Caco-2 (cell line): ENCODE measurements around the gene ASTN2. TPM values are rescaled to one million over a fixed set of nuclear protein-coding genes. Genes with fewer than 3 reads are reported as not detected.

Experiments used
- BruUV-seq: library from RNA; stranded (reverse); fragments of 400-500 nt; replicated peaks from 2 replicates; lab custom pipeline; 2021; lab: Mats Ljungman, UMichigan
- CTCF ChIA-PET: fragments of 300-600 bp; sonication (Branson Sonifier 250); formaldehyde crosslinking; loops from one replicate; lab custom pipeline; 2022; ENCODE audit warnings: antibody characterized with exemption; lab: Charles Lee
- POLR2A ChIA-PET: fragments of 300-600 bp; sonication (Branson Sonifier 250); formaldehyde crosslinking; loops from one replicate; lab custom pipeline; 2022; ENCODE audit warnings: antibody characterized with exemption; lab: Charles Lee
- DNase-seq, 2 experiments: peaks; one replicate each; pipeline versions ENCODE4 v3.0.0 to v3.0.0-alpha.2; 2020 to 2022
- H3K27me3 ChIP-seq: replicated peaks from 2 replicates; pipeline ENCODE4 v1.6.0; 2011; ENCODE audit warnings: low read length; ENCODE audit not compliant: control insufficient read depth, insufficient read depth
- H3K36me3 ChIP-seq: 2 replicates; pipeline ENCODE4 v1.5.1; 2011; ENCODE audit warnings: low read length; ENCODE audit not compliant: control insufficient read depth, insufficient read depth
- H3K4me1 ChIP-seq: fragments of 250-450 bp; sonication (Bioruptor Pico); 2 replicates; pipeline ENCODE4 v1.5.1; 2020; ENCODE audit warnings: mild to moderate bottlenecking
- H3K4me3 ChIP-seq: 2 replicates; pipeline ENCODE4 v1.5.1; 2011; ENCODE audit warnings: low read depth, mild to moderate bottlenecking, control low read depth, low read length
- H3K9me3 ChIP-seq: fragments of 250-450 bp; sonication (Bioruptor Pico); 2 replicates; pipeline ENCODE4 v1.5.1; 2020; ENCODE audit warnings: mild to moderate bottlenecking, moderate library complexity
- H3K27ac Mint-ChIP-seq: one replicate; pipeline ENCODE4 v1.8.0; 2022; ENCODE audit warnings: mixed read lengths; ENCODE audit not compliant: unreplicated experiment
- H3K27me3 Mint-ChIP-seq: one replicate; pipeline ENCODE4 v1.8.0; 2022; ENCODE audit warnings: mixed read lengths; ENCODE audit not compliant: insufficient read depth, unreplicated experiment
- H3K36me3 Mint-ChIP-seq: one replicate; pipeline ENCODE4 v1.8.0; 2022; ENCODE audit warnings: mild to moderate bottlenecking, mixed read lengths; ENCODE audit not compliant: insufficient read depth, unreplicated experiment
- H3K4me1 Mint-ChIP-seq: one replicate; pipeline ENCODE4 v1.8.0; 2022; ENCODE audit warnings: low read depth, mixed read lengths; ENCODE audit not compliant: unreplicated experiment
- H3K4me3 Mint-ChIP-seq: one replicate; pipeline ENCODE4 v1.8.0; 2022; ENCODE audit warnings: mild to moderate bottlenecking, moderate library complexity, mixed read lengths; ENCODE audit not compliant: unreplicated experiment
- H3K9me3 Mint-ChIP-seq: one replicate; pipeline ENCODE4 v1.8.0; 2022; ENCODE audit warnings: mixed read lengths; ENCODE audit not compliant: unreplicated experiment
- CTCF ChIP-seq, 2 experiments: fragments of 200-600 bp in 1 of 2; IDR thresholded peaks; 1 replicate in 1 of 2; 2 replicates in 1 of 2; pipeline versions ENCODE4 v1.5.1 to v1.8.0; 2011 to 2022; ENCODE audit warnings: antibody characterized with exemption in 1 of 2, control low read depth in 1 of 2, inconsistent platforms in 1 of 2, low read depth in 1 of 2, low read length in 1 of 2, mild to moderate bottlenecking in 1 of 2, moderate library complexity in 1 of 2; ENCODE audit not compliant: insufficient read depth in 1 of 2, severe bottlenecking in 1 of 2, unreplicated experiment in 1 of 2
- intact Hi-C: fragments of 100-400 bp; cut with micrococcal nuclease; formaldehyde crosslinking; loops from one replicate; pipeline ENCODE4 v1.10.0; 2022; ENCODE audit not compliant: unreplicated experiment
- total RNA-seq: library from RNA; stranded (reverse); gene quantifications from 2 replicates; pipeline ENCODE4 v1.2.3, GENCODE V29; 2022

ASTN2 gene
- total RNA-seq, 1 experiment from 2014 or later: 12.7 TPM

- no peaks in the 10 kb centered on the region for H3K36me3 ChIP-seq
- no peaks in the 10 kb centered on the region for H3K36me3 Mint-ChIP-seq
- peaks cover 17% of the 10 kb centered on the region for H3K27me3 Mint-ChIP-seq
- H3K4me3 ChIP-seq: no peak overlapping the region
- no peaks in the 10 kb centered on the region for H3K4me1 Mint-ChIP-seq
- no peaks in the 10 kb centered on the region for H3K27me3 ChIP-seq
- H3K9me3 ChIP-seq: no peaks in the 10 kb centered on the region
- no peak overlapping the region for H3K27ac Mint-ChIP-seq
- TF ChIP-seq CTCF (IDR thresholded peaks at IDR 0.05; ENCODE audit: insufficient read depth in 1 of 2, low read depth in 1 of 2, low read length in 1 of 2, severe bottlenecking in 1 of 2, unreplicated experiment in 1 of 2): no peak
- CTCF ChIA-PET: no interaction called here
- H3K4me1 ChIP-seq: no peaks in the 10 kb centered on the region
- H3K4me3 Mint-ChIP-seq: no peak overlapping the region
- DNase-seq: no peak
- BruUV-seq: no TSS peak
- intact Hi-C loops: no loop called here
- POLR2A ChIA-PET: no interaction called here
- H3K9me3 Mint-ChIP-seq: no peaks in the 10 kb centered on the region
These were observed 472.2 kb downstream of the ASTN2 start for GRCh38 chr9:116942593-116943061.

GRCh38 chr9:116941266-116941665 is 473.6 kb downstream of the ASTN2 start:
- no peaks in the 10 kb centered on the region for H3K4me1 ChIP-seq
- H3K4me3 ChIP-seq: no peak overlapping the region
- POLR2A ChIA-PET: no interaction called here
- no peaks in the 10 kb centered on the region for H3K4me1 Mint-ChIP-seq
- H3K9me3 Mint-ChIP-seq: no peaks in the 10 kb centered on the region
- H3K36me3 Mint-ChIP-seq: no peaks in the 10 kb centered on the region
- intact Hi-C loops: no loop called here
- no peak overlapping the region for H3K27ac Mint-ChIP-seq
- no peak overlapping the region for H3K4me3 Mint-ChIP-seq
- no peak for TF ChIP-seq CTCF (IDR thresholded peaks at IDR 0.05; ENCODE audit: insufficient read depth in 1 of 2, low read depth in 1 of 2, low read length in 1 of 2, severe bottlenecking in 1 of 2, unreplicated experiment in 1 of 2)
- H3K27me3 ChIP-seq: no peaks in the 10 kb centered on the region
- CTCF ChIA-PET: no interaction called here
- no peaks in the 10 kb centered on the region for H3K36me3 ChIP-seq
- BruUV-seq: no TSS peak
- H3K27me3 Mint-ChIP-seq: peaks cover 17% of the 10 kb centered on the region
- no peaks in the 10 kb centered on the region for H3K9me3 ChIP-seq
- no peak for DNase-seq

GRCh38 chr9:116940614-116941215 is 474.1 kb downstream of the ASTN2 start:
- no peaks in the 10 kb centered on the region for H3K36me3 Mint-ChIP-seq
- no peaks in the 10 kb centered on the region for H3K4me1 Mint-ChIP-seq
- intact Hi-C loops: no loop called here
- H3K27me3 ChIP-seq: no peaks in the 10 kb centered on the region
- no TSS peak for BruUV-seq
- H3K27ac Mint-ChIP-seq: no peak overlapping the region
- POLR2A ChIA-PET: no interaction called here
- H3K9me3 Mint-ChIP-seq: no peaks in the 10 kb centered on the region
- no peaks in the 10 kb centered on the region for H3K36me3 ChIP-seq
- TF ChIP-seq CTCF (IDR thresholded peaks at IDR 0.05; ENCODE audit: insufficient read depth in 1 of 2, low read depth in 1 of 2, low read length in 1 of 2, severe bottlenecking in 1 of 2, unreplicated experiment in 1 of 2): no peak
- no peak overlapping the region for H3K4me3 ChIP-seq
- no peak overlapping the region for H3K4me3 Mint-ChIP-seq
- H3K27me3 Mint-ChIP-seq: peaks cover 15% of the 10 kb centered on the region
- CTCF ChIA-PET: no interaction called here
- H3K4me1 ChIP-seq: no peaks in the 10 kb centered on the region
- no peak for DNase-seq
- no peaks in the 10 kb centered on the region for H3K9me3 ChIP-seq
